DMS153 treated with DMSO at 0.1 percent for 48 hours (cell line): ENCODE results near the gene MRPS16.

Source experiments
- DNase-seq: peaks from one replicate; lab custom pipeline; 2025; ENCODE audit not compliant: unreplicated experiment; lab: John Stamatoyannopoulos, UW

MRPS16 gene

GRCh38 chr10:73244866-73245477 lies 7.5 kb downstream of the MRPS16 start:
- DNase-seq = no peak

GRCh38 chr10:73239908-73240307 lies 12.5 kb downstream of the MRPS16 start:
- no peak for DNase-seq

DNA sequence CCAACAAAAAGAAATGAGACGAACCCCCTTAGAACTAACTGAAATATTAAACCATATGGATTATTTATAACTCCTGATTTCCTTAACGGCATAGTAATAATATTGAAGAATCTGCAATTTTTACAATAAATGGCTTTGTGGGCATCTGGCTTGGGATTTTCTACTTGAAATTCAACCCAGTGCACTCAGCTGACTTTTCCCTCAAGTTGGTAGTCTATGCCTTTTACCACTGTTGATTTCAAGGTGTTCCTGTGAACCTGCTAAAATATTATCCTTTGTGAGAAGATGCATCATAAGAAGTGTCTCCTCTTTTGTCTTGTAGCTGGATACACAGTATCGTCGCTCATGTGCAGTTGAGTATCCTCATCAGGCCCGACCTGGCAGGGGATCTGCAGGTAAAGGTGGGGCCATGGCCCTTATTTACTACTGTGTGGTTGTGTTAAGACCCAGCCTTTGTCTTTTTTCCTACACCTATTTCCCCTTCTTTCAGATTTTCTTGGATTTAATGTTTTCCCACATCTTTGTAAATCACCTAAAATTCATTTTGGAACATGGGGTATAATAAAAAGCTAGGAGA lies 13.4 kb downstream of the MRPS16 start:
- DNase-seq = no peak

DNA sequence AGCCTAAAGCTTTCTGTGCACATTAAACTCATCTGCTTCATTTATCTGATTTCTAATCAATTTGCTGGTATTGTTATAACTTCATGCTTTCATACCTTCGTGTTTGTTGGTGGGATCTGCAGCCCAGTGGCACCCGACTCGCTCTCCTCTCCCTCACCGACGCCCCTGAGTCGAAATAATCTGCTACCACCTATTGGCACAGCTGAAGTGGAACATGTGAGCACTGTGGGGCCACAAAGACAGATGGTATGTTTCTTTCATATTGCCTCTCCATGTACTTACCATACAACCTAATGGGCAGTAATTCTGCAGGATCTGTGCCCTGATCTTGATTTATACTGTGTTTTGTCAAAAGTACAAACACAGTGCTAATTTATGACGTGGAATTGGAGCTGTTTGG lies 17.7 kb downstream of the MRPS16 start:
- no peak for DNase-seq

- DNase-seq = no peak
Measured at GRCh38 chr10:73233883-73234282, 18.6 kb downstream of the MRPS16 start.

DNA sequence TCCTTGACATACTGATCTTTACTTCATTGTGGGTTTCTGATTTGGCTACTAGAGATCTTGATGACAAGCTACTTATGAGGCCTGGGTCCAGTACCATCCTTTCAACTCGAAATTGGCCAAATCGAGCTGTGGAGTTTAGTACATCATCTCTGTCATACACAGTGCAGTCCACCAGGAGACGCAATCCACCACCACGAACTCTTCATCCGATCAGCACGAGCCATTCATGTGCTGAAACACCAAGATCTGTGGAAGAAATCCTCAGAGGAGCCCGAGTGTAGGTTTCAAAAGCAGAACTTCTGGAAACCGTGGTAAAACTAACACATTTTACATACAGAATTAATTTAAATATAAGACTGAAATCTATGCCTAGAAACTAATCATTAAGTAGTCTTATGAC lies 19.6 kb downstream of the MRPS16 start:
- DNase-seq = no peak

DNA sequence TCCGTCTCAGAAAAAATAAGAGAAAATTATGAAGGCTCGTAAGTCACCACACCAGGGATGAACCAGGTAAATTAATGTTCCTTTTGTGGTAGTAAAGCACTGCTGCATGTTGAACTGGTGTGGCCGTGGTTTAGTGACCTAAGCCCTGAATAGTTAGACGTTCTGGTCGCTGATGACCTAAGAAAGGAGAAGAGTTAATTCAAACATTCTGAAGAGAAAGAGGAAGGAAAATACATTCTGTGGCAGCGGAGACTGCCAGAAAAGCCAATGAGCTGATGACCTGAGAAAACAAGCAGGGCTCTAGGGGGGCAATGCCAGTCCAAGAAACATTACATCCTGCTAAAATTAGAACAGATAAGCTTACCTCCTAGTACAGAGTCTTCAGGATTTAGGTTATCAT lies 22.9 kb downstream of the MRPS16 start:
- DNase-seq = no peak

DNA sequence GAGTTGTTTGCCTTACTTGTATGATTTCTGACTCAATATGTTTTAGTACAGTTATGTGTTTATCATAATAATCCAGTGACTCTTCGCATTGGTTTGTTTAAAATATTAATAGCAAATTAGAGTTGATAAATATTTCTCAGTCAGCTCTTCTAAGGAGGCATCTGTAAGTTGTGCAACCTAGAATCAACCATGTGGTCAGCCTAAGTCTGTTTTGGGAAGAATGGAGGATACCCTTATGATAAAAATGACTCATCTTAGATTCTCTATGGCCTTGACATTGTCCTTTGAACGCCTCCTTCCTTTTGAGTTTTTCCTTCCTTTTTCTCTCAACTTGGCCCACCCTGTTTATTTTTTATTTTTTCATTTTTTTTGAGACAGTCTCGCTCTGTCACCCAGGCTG lies 24.2 kb downstream of the MRPS16 start:
- DNase-seq = no peak

GRCh38 chr10:73226663-73227062 lies 25.8 kb downstream of the MRPS16 start:
- DNase-seq = no peak

DNA sequence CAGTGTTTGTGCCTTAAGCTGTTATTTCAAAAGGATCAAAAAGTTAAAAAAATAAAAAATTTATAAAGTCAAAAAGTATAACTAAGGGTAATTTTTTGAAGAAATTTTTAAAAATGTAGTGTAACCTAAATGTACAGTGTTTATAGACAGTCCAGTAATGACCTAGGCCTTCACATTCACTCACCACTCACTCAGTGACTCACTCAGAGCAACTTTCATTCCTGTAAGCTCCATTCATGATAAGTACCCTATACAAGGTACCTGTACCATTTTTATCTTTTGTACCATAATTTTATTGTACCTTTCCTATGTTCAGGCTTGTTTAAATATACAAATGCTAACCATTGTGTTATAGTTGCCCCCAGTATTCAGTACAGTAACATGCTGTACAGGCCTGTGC lies 26.9 kb downstream of the MRPS16 start:
- no peak for DNase-seq

DNA sequence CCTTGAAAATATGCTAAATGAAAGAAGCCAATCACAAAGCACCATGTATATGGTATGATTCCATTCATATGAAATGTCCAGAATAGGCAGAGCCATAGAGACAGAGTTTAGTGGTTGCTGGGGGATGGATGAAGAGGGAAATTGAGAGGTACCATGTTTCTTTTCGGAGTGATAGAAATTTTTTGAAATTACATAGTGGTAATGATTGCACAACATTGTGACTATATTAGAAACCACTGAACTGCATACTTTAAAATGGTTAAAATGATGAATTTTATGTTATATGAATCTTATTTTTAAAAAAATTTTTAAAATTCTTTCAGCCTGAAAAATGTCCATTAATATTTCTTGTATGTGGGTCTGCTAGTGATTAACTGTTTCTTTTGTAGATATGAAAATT lies 31.5 kb downstream of the MRPS16 start:
- no peak for DNase-seq

DNA sequence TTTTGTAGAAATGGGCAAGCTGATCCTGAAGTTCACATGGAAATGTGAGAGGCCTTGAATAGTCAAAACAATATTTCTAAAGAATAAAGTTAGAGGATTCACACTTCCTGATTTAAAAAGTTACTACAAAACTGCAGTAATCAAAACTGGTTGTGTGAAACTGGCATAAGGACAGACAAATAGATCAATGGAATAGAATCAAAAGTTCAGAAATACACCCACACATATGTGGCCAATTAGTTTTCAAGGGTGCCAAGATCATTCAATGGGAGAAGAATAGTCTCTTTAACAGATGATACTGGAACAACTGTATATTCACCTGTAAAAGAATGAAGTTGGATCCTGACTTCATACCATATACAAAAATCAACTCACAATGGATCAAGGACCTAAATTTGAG lies 33.1 kb downstream of the MRPS16 start:
- no peak for DNase-seq

DNA sequence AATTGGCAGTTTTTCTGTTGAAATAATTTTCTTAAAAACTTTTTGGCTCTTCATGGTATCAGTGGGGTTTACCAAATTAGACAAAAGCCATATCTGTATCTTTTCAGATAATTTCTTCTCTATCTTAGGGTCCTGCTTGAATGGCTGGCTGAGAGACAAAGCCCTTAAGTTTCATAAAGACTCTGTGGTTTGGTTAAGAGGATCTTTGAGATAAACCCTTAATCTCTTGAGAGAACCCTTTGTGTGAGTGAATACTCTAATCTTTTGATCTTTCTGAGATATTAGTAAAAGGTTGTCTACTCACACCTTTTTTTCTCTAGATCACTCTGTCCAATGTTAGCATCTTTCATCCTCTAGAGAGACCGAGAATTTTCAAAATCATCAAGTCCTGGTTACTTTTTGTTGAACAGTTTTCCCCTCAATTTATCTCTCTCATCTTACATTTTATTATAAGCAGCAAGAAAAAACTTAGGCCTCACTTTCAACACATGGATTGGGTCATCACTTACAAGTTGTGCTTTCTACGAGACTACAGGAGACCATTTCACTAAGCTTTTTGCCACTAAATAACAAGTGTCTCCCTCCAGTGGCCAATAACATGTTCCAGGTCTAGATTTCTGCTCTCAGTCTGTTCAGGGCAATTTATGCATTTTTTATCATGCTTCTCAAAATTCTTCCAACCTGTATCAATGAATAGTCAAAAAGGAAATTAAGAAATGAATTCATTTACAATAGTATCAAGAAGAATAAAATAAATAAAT lies 33.8 kb downstream of the MRPS16 start:
- no peak for DNase-seq

DNA sequence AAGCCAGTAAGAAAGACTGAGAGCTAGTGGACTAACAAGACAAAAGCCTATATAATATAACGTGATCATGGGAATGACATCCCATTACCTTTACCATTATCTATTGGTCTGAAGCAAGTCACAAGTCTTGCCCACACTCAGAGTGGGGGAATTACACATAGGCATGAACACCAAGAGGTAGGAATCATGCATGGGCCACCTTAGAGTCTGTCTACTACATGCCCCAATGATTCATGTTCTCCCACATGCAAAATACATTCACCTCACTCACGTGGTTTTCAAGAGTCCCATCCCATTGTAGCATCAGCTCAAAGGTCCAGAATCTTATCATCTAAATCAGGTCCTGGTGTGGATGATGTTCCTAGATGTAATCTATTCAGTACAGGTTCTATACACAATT lies 34.8 kb downstream of the MRPS16 start:
- DNase-seq = no peak

DNA sequence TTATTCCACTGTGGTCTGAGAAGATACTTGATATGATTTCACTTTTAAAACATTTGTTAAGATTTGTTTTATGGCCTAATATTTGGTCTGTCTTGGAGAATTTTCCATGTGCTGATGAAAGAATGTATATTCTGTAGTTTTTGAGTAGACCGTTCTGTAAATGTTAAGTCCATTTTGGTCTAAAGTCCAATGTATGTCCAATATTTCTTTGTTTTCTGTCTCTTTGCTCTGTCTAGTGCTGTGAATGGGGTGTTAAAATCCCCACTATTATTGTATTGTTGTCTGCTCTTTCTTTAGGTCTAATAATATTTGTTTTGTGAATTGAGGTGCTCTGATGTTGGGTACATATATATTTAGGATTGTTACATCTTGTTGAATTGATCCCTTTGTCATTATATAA lies 36.7 kb downstream of the MRPS16 start:
- no peak for DNase-seq

DNA sequence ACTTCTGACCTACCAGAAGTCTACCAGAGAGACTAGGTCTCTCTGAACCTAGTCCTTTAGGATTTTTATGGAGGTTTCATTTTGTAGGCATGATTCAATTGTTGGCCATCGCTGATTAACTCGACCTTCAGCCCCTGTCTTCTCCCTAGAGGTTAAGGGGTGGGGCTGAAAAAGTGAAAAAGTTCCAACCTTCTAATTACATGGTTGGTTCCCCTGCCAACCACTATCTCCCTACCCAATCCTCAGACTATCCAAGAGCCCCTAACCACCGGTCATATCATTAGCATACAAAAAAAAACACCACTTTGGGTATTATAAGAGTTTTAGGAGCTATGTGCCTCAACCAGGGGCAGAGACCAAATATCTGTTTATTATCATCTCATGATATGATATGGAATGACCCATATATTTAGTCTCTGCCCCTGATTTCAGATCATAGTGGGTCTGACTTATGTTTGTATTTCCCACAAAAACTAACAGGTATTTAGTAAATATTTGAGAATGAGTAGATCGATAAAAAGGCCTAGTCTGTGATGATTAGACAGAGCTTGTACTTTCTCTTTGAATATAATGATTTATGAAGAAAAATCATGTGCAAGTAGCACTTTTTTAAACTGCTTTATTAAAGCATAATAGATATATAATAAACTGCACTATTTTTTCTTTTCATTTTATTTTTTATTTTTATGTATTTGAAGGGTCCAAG lies 41.2 kb downstream of the MRPS16 start:
- no peak for DNase-seq

DNA sequence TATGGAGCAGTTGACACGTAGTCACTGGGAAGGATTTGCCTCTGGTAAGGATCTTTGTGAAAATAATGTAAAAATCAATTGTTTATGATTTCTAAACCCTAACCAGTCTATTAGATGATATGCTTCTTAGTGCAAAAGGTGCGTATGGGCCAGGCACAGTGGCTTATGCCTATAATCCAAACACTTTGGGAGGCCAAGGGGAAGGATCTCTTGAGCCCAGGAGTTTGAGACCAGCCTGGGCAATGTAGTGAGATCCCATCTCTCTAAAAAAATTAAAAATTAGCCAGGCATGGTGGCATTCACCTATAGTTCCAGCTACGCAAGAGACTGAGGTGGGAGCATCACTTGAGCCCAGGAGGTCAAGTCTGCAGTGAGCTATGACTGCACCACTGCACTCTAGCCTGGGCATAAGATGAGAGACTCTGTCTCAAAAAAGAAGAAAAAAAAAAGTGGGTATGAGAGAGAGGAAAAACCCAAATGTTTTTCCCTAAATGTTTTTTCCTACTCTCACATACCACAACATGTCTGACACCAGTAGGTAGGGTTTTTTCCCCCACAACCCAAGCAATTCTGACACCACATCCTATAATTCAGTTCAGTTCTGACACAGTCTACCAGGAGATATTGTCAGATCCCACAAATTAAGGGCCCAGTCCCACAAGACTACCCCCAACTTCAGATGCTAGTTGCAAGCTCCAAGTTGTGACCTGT lies 41.9 kb downstream of the MRPS16 start:
- DNase-seq = no peak

DNA sequence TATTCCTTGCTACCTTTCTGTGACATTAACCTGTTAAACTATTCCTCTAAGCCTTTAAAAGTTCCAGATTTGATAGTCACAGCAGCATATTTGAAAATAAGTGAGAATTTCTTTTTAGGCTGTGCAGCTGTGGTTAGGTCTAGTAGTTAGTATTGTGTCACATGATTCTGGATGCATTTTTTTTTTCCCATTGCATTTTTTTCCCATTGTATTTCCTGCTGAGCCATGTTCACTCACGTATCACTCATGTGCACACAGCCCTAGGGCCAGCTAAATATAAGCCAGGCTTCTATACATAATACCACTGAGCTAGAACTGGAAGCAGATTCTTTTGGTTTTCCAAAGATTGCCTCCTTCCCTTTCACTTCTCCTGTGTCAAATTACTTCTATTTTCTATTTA lies 42.7 kb downstream of the MRPS16 start:
- no peak for DNase-seq

DNA sequence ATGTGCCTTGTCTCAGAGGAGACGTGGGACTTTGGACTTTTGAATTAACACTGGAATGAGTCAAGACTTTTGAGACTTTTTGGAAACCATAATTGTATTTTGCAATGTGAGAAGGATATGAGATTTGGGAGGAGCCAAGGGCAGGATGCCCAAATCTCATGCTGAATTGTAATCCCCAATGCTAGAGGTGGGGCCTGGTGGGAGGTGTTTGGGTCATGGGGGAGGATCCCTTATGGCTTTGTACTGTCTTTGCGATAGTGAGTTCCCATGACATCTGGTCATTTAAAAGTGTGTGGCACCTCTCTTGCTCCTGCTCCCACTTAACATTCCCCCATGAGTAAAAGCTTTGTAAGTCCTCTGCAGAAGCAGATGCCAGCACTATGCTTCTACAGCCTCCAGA lies 44.6 kb downstream of the MRPS16 start:
- no peak for DNase-seq

- DNase-seq = no peak
Measured at GRCh38 chr10:73206385-73206784, 46.1 kb downstream of the MRPS16 start.

GRCh38 chr10:73205890-73206289 lies 46.6 kb downstream of the MRPS16 start:
- DNase-seq = no peak
